ENCODE data around the gene MYO19. TPM values are rescaled to one million over a fixed set of nuclear protein-coding genes. Genes with fewer than 3 reads are reported as not detected.
"Not testable (repeated sequence)": the region's sequence is repeated elsewhere in the genome, so short reads cannot be mapped to it uniquely, and the experiment has no call there.

The MYO19 gene
- total RNA-seq, 1 donor from 2014 or later: 73.3 TPM

GRCh38 chr17:36498560-36499300 lies 35.9 kb downstream of the MYO19 start:
- no peak for ATAC-seq

GRCh38 chr17:36498155-36498554 lies 36.5 kb downstream of the MYO19 start:
- ATAC-seq: no peak

- no peak for ATAC-seq
Observed at GRCh38 chr17:36496018-36496789, 38.5 kb downstream of the MYO19 start.

- no peak for ATAC-seq
Observed at GRCh38 chr17:36495076-36495578, 39.5 kb downstream of the MYO19 start.

GRCh38 chr17:36494674-36495073 lies 40.0 kb downstream of the MYO19 start:
- no peak for ATAC-seq

GRCh38 chr17:36493956-36494355 lies 40.7 kb downstream of the MYO19 start:
- no peak for ATAC-seq

- ATAC-seq: peak; percentile 94
Observed at GRCh38 chr17:36486204-36487194, 48.2 kb downstream of the MYO19 start, which contains the start of gene ZNHIT3. Gene ZNHIT3, plus strand, starts transcription at chr17:36486681. Its CDS starts 19 bp downstream, at chr17:36486700.

- ATAC-seq: no peak
Observed at GRCh38 chr17:36485805-36486203, 48.9 kb downstream of the MYO19 start.

GRCh38 chr17:36485027-36485426 lies 49.6 kb downstream of the MYO19 start:
- no peak for ATAC-seq

GRCh38 chr17:36484021-36484420 lies 50.6 kb downstream of the MYO19 start:
- ATAC-seq: not testable (repeated sequence)

GRCh38 chr17:36482611-36483504 lies 51.8 kb downstream of the MYO19 start:
- peak; percentile 83 for ATAC-seq

GRCh38 chr17:36481829-36482228 lies 52.8 kb downstream of the MYO19 start:
- ATAC-seq: no peak

GRCh38 chr17:36475346-36475970 lies 59.2 kb downstream of the MYO19 start:
- ATAC-seq: peak; percentile 39

GRCh38 chr17:36474571-36474970 lies 60.1 kb downstream of the MYO19 start:
- no peak for ATAC-seq

- no peak for ATAC-seq
Observed at GRCh38 chr17:36470499-36470898, 64.2 kb downstream of the MYO19 start.

GRCh38 chr17:36469733-36470132 lies 64.9 kb downstream of the MYO19 start:
- no peak for ATAC-seq

- ATAC-seq: no peak
Observed at GRCh38 chr17:36468903-36469635, 65.6 kb downstream of the MYO19 start.

- ATAC-seq: no peak
Observed at GRCh38 chr17:36464765-36465088, 69.9 kb downstream of the MYO19 start.

GRCh38 chr17:36463916-36464764 lies 70.5 kb downstream of the MYO19 start:
- peak; percentile 98 for ATAC-seq
